Tibial nerve (tissue), 4 donors: ENCODE results near the gene CYP4A22. TPM values are rescaled to one million over a fixed set of nuclear protein-coding genes. Genes with fewer than 3 reads are reported as not detected.

Source experiments
- DNase-seq, 2 donors: peaks; one replicate each; pipeline ENCODE4 v3.0.0-alpha.2; 2019; ENCODE audit warnings: low spot score in 2 of 2
- H3K27ac ChIP-seq, 4 donors: fragments of 200-600 bp; sonication (generic) in 3 of 4; one replicate each; pipeline ENCODE4 v1.5.1; 2017 to 2019; ENCODE audit warnings: mild to moderate bottlenecking in 1 of 4
- H3K27me3 ChIP-seq, 2 donors: fragments of 200-600 bp; sonication (generic) in 1 of 2; one replicate each; pipeline versions ENCODE4 v1.5.1 to v1.6.0; 2017 to 2019
- H3K36me3 ChIP-seq, 3 donors: fragments of 200-600 bp; sonication (generic); one replicate each; pipeline ENCODE4 v1.5.1; 2018 to 2019
- H3K4me1 ChIP-seq, 4 donors: fragments of 200-600 bp; sonication (generic) in 3 of 4; one replicate each; pipeline ENCODE4 v1.5.1; 2017 to 2019
- H3K4me3 ChIP-seq, 4 donors: fragments of 200-600 bp; sonication (generic) in 3 of 4; one replicate each; pipeline ENCODE4 v1.5.1; 2017 to 2019; ENCODE audit warnings: mild to moderate bottlenecking in 1 of 4, moderate library complexity in 1 of 4
- H3K9me3 ChIP-seq, 4 donors: fragments of 200-600 bp; sonication (generic) in 3 of 4; one replicate each; pipeline ENCODE4 v1.5.1; 2017 to 2019
- EP300 ChIP-seq, 2 donors: sonication (generic); formaldehyde crosslinking; IDR thresholded peaks; one replicate each; pipeline ENCODE4 v1.6.1; 2017; ENCODE audit warnings: antibody characterized with exemption in 2 of 2, mild to moderate bottlenecking in 1 of 2
- POLR2A ChIP-seq, 2 donors: fragments of 450-650 bp; IDR thresholded peaks; one replicate each; pipeline ENCODE4 v1.6.1; 2017; ENCODE audit warnings: antibody characterized with exemption in 2 of 2, mild to moderate bottlenecking in 2 of 2, moderate library complexity in 2 of 2
- WGBS, 2 donors: methylation state at CpG; one replicate each; pipeline ENCODE4 v1.1.5; 2018; 5-methylcytosine and 5-hydroxymethylcytosine counted together
- total RNA-seq, 4 donors: library from RNA; depleted of rRNA; stranded (reverse); fragments of >200 nt; gene quantifications; one replicate each; pipeline ENCODE4 v1.1.0, GENCODE V29; 2016
- TF ChIP-seq, protein P1 (sequence below), 5 experiments: fragments of 200-600 bp in 3 of 5; fragments of 450-650 bp in 2 of 5; sonication (generic) in 3 of 5; IDR thresholded peaks; one replicate each; pipeline ENCODE4 v1.5.1; 2016 to 2019; ENCODE audit warnings: antibody characterized with exemption in 5 of 5, mild to moderate bottlenecking in 3 of 5, moderate library complexity in 2 of 5

Gene CYP4A22
- total RNA-seq, 4 donors from 2014 or later: 0.84 to 4.5 (median 2.6) TPM

DNA sequence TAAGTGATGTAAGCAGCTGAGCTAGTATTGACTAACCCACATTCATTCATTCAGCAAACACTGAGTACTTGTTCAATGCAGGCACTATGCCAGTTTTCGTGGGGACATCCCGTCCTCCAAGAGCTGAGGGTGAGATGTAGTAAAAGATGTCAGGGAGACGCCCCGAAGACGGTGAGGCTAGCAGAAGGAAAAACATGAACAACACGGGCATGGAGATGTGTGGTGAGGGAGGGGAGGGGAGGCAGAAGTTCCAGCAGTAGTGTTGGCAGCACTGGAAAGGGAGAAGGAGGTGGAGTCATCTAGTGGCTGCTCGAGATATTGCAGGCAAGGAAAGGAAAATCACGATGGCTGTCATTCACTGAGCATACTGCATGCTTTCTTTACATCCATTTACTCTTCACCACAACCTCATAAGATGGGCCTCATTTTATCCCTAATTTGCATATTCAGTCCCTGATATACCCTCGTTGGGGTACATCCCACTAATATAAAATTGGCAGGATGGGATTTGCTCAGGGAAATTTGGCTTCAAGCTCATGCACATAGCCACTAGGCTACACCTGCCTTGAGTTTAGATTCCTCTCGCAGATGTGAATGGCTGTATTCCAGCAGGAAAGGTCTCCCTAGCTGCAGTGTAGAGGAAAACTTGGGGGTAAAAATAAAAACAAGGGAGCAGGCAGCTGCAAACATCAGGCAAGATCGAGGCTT, 38.1 kb downstream of the CYP4A22 start:
- Histone ChIP-seq H3K27ac (no peak overlapping the region), H3K36me3 (no peaks in the 10 kb centered on the region), H3K27me3 (peaks cover 0 to under 1% of the 10 kb centered on the region in 2 donors), H3K9me3 (peaks cover 0 to 11% (median 0%) of the 10 kb centered on the region in 4 donors), H3K4me1 (peaks cover 0 to 27% (median 5%) of the 10 kb centered on the region in 4 donors), H3K4me3 (no peak overlapping the region)
- 13 to 17% methylated on average over 11 of the region's 11 CpGs for WGBS, 2 donors
- DNase-seq: peak in 1 of 2 donors; percentile 74
- peak in 1 of 2 donors; percentile 41 for TF ChIP-seq EP300 (IDR thresholded peaks at IDR 0.05)
- TF ChIP-seq POLR2A (IDR thresholded peaks at IDR 0.05): no peak
- TF ChIP-seq, protein P1, sequence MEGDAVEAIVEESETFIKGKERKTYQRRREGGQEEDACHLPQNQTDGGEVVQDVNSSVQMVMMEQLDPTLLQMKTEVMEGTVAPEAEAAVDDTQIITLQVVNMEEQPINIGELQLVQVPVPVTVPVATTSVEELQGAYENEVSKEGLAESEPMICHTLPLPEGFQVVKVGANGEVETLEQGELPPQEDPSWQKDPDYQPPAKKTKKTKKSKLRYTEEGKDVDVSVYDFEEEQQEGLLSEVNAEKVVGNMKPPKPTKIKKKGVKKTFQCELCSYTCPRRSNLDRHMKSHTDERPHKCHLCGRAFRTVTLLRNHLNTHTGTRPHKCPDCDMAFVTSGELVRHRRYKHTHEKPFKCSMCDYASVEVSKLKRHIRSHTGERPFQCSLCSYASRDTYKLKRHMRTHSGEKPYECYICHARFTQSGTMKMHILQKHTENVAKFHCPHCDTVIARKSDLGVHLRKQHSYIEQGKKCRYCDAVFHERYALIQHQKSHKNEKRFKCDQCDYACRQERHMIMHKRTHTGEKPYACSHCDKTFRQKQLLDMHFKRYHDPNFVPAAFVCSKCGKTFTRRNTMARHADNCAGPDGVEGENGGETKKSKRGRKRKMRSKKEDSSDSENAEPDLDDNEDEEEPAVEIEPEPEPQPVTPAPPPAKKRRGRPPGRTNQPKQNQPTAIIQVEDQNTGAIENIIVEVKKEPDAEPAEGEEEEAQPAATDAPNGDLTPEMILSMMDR (IDR thresholded peaks at IDR 0.05): peak; percentile 88 to 96 (median 91)

GRCh38 chr1:47178020-47178419, 40.8 kb downstream of the CYP4A22 start:
- no peak for TF ChIP-seq EP300 (IDR thresholded peaks at IDR 0.05)
- TF ChIP-seq, protein P1 (IDR thresholded peaks at IDR 0.05): no peak
- TF ChIP-seq POLR2A (IDR thresholded peaks at IDR 0.05): no peak
- Histone ChIP-seq H3K4me1 (peaks cover 0 to 27% (median 5%) of the 10 kb centered on the region in 4 donors), H3K27me3 (peaks cover 0 to 24% of the 10 kb centered on the region in 2 donors), H3K27ac (no peak overlapping the region), H3K36me3 (no peaks in the 10 kb centered on the region), H3K9me3 (peaks cover 0 to 2% (median 0%) of the 10 kb centered on the region in 4 donors), H3K4me3 (no peak overlapping the region)
- DNase-seq: no peak
- 82 to 83% methylated on average over 6 of the region's 6 CpGs for WGBS, 2 donors

- Histone ChIP-seq H3K36me3 (no peaks in the 10 kb centered on the region), H3K27me3 (peaks cover 0 to 30% of the 10 kb centered on the region in 2 donors), H3K4me1 (peaks cover 0 to 27% (median 5%) of the 10 kb centered on the region in 4 donors), H3K9me3 (no peaks in the 10 kb centered on the region), H3K4me3 (peak overlapping the region in 2 of 4 donors; percentile 8 to 48), H3K27ac (no peak overlapping the region)
- 69 to 83% methylated on average over 8 of the region's 8 CpGs for WGBS, 2 donors
- TF ChIP-seq POLR2A (IDR thresholded peaks at IDR 0.05): no peak
- TF ChIP-seq EP300 (IDR thresholded peaks at IDR 0.05): no peak
- TF ChIP-seq, protein P1 (IDR thresholded peaks at IDR 0.05): no peak
- no peak for DNase-seq
Measured at GRCh38 chr1:47178654-47179016, 41.4 kb downstream of the CYP4A22 start.

- 3 to 7% methylated on average over 27 to 28 of the region's 30 CpGs for WGBS, 2 donors
- Histone ChIP-seq H3K9me3 (no peaks in the 10 kb centered on the region), H3K36me3 (no peaks in the 10 kb centered on the region), H3K27ac (no peak overlapping the region), H3K27me3 (peaks cover 0 to 31% of the 10 kb centered on the region in 2 donors), H3K4me1 (peaks cover 0 to 27% (median 5%) of the 10 kb centered on the region in 4 donors), H3K4me3 (peak overlapping the region; percentile 8 to 48 (median 28))
- DNase-seq: peak; percentile 85 to 90
- TF ChIP-seq, protein P1 (IDR thresholded peaks at IDR 0.05): peak; percentile 79 to 90 (median 83)
- TF ChIP-seq POLR2A (IDR thresholded peaks at IDR 0.05) (no peak), EP300 (IDR thresholded peaks at IDR 0.05) (peak in 1 of 2 donors; percentile 24)
Measured at GRCh38 chr1:47179017-47179987, 42.1 kb downstream of the CYP4A22 start.
